GM12891 (cell line): Measurements from ENCODE around the gene SLC9A9.

Experiments used
- DNase-seq: peaks from one replicate; pipeline ENCODE4 v3.0.0; 2011; ENCODE audit warnings: low spot score; ENCODE audit not compliant: insufficient read length
- FAIRE-seq: peaks from 2 replicates; lab custom pipeline; 2011; peaks lifted over from hg19 to GRCh38; lab: Jason Lieb, UNC
- PAX5 ChIP-seq: IDR thresholded peaks from 2 replicates; pipeline ENCODE4 v1.6.1; 2011; ENCODE audit warnings: low read length, moderate library complexity, mild to moderate bottlenecking; ENCODE audit not compliant: insufficient read depth, severe bottlenecking
- POLR2A ChIP-seq: IDR thresholded peaks from 2 replicates; pipeline ENCODE4 v1.6.1; 2011; ENCODE audit warnings: low read depth, low read length, control low read depth
- POLR2AphosphoS5 ChIP-seq: IDR thresholded peaks from 2 replicates; pipeline ENCODE4 v1.6.1; 2011; ENCODE audit warnings: low read depth, low read length, control low read depth
- POU2F2 ChIP-seq: IDR thresholded peaks from 2 replicates; pipeline ENCODE4 v1.6.1; 2011; ENCODE audit warnings: low read depth, mild to moderate bottlenecking, control low read depth, low read length, moderate library complexity
- SPI1 ChIP-seq: IDR thresholded peaks from 2 replicates; pipeline ENCODE4 v1.6.1; 2011; ENCODE audit warnings: low read depth, low read length, control low read depth
- TAF1 ChIP-seq: IDR thresholded peaks from 2 replicates; pipeline ENCODE4 v1.6.1; 2011; ENCODE audit warnings: low read depth, low read length, control low read depth

Gene SLC9A9

DNA sequence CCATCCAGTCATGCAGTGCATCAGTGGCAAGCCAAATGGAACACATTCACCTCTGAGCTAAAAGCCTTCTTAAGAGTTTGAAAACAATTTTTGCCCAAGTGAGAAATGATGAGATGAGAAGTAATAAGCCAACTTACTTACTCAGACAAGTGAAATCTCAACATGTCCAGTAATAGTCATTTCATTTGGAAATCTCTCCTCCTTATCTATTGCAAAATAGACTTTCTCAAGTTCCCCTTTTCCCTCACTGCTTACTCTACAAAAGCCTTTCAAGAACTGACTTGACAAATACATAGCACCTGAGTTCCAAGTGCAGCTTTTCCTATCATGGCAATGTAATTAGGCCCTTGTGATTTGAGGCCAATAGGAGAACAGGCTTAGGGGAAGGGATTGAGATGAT, 282.3 kb downstream of the SLC9A9 start:
- DNase-seq (no peak), FAIRE-seq (no peak)
- TF ChIP-seq SPI1 (no peak), PAX5 (no peak), TAF1 (no peak), POLR2AphosphoS5 (no peak), POU2F2 (no peak), POLR2A (no peak)

DNA sequence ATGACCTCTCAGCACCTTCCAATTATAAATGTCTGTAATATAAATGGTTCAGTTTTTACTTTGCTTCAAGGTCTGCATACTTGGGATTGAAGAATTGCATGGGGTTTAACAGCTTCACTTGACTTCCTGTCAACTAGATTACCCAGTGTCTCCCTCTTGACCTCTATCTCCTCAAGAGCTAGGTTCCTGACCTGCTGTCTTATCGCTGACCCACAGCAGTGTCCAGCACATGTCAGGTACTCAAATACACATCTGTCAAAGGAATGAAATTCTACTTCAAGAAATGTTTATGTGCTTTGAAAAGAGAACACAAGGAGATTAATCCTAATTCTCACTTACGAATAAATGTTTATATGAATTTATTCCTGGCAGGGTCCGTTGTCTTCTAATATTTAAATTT, 284.5 kb downstream of the SLC9A9 start:
- FAIRE-seq = no peak

DNA sequence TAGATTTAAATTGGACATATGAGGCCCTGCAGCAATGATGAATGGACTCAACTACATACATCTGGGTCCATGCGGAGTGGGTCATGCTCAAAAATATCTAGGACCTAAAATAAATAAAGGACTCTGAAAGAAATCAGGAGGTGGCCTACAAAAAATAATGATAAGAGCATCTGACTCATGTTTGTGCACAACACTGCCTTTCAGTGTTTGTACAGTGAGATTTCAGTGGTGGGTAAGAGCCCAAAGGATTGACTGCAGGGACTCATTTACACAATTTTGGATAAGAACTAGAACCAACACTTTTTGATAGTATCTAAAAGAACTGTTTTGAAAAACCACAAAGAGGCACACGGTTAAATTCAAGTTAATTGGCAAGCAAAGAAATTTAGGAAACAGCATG, 285.5 kb downstream of the SLC9A9 start:
- no peak for TF ChIP-seq POLR2AphosphoS5
- no peak for TF ChIP-seq POU2F2
- TF ChIP-seq PAX5 = no peak
- no peak for TF ChIP-seq TAF1
- no peak for TF ChIP-seq POLR2A
- TF ChIP-seq SPI1 = no peak

More for the DNA sequence above, 284.5 kb downstream of the SLC9A9 start:
- no peak for DNase-seq
- no peak for TF ChIP-seq SPI1
- no peak for TF ChIP-seq POU2F2
- no peak for TF ChIP-seq PAX5
- no peak for TF ChIP-seq POLR2A
- no peak for TF ChIP-seq TAF1
- no peak for TF ChIP-seq POLR2AphosphoS5

DNA sequence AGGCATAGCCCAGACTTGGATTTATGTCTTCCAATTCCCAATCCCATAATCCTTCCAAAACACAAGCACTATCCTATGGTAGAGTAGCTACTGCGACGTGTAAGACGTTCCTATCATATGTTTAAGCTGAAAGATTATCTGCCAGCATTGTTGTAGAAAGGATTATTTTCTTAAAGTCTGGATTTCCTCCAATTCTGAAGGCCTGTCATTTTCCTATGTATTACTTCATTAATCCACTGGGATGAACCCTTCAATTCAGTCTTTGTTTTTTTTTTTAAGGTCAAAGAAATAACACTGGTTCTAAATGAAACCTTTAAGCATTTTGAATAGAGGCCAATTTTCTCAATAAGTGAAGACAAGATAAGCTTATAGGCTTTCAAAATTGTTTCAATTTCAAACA, 289.0 kb downstream of the SLC9A9 start:
- TF ChIP-seq TAF1 (no peak), POU2F2 (no peak), PAX5 (no peak), POLR2A (no peak), POLR2AphosphoS5 (no peak), SPI1 (no peak)
- DNase-seq (no peak), FAIRE-seq (no peak)

More for the DNA sequence above, 285.5 kb downstream of the SLC9A9 start:
- DNase-seq (no peak), FAIRE-seq (no peak)

DNA sequence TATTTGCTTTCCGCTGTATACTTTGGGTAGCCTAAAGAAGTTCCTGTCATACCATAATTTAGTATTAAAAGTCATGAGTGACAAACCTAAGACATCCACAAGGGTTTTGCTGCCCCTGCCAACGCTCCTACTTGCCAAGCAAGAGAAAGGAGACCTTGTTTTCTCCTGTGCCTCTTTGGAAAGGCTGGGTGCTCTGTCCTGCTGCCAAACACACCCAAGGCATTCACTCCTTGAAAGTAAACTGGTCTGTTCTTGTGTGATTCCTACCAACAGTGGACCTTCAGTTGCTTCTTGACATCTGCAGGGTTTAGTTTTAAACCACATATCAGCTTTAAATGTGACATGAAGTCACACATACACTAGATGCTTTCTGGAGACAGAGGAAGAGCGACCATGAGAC, 295.4 kb downstream of the SLC9A9 start:
- DNase-seq (no peak), FAIRE-seq (no peak)
- TF ChIP-seq SPI1 (no peak), POLR2AphosphoS5 (no peak), PAX5 (no peak), TAF1 (no peak), POLR2A (no peak), POU2F2 (no peak)

DNA sequence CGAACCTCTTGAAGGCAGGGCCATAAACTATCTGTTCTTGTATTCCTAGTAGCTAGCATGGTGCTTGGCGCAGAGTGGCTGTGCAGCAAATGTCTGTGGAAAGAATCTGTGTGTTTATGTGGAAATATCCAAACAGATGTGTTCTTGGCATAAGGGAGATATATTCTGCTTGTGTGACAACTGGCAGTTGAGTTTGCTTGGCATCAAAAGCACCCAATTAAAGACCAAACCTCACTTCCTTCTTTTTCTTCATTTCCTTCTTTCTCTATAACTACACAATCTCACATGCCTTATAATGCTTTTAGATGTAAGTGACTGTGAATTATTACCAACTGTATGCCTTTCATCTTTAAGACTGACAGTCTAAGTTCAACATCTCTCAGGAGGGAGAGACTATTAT, 296.5 kb downstream of the SLC9A9 start:
- TF ChIP-seq SPI1 (peak; percentile 38; the same call in 1 of the 2 replicates), TAF1 (no peak)
- DNase-seq (no peak), FAIRE-seq (no peak)

DNA sequence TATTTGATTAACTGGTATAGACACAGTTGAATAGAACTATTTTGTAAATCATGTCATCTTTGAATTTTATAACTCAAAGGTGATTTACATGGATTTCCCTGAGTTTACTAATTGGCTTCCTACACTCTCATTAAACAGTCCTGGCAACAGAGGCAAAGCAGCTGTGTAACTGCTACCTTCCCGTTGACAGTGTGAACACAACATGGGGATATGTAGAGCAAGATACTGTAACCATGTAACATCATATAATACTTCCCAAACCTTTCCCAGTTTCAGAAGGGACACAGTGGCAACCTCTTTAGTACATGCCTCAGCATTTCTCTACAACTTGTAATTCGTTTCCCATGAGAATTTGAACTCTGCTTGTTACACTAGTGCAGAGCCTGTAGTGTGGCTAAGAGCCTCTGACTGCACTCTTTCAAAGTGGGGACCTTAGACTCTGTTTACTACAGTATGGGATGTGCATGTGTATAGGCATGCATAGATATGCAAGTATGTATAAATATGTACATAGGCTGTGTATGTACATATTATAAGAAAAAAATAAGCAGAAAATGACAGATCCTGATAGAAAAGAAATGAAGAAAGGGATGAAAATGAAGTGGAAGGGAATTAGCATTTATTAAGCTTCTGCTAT, 299.3 kb downstream of the SLC9A9 start:
- FAIRE-seq = no peak
- no peak for DNase-seq
- no peak for TF ChIP-seq TAF1
- no peak for TF ChIP-seq PAX5
- TF ChIP-seq SPI1 = no peak
- TF ChIP-seq POLR2AphosphoS5 = no peak
- TF ChIP-seq POU2F2 = no peak
- no peak for TF ChIP-seq POLR2A

DNA sequence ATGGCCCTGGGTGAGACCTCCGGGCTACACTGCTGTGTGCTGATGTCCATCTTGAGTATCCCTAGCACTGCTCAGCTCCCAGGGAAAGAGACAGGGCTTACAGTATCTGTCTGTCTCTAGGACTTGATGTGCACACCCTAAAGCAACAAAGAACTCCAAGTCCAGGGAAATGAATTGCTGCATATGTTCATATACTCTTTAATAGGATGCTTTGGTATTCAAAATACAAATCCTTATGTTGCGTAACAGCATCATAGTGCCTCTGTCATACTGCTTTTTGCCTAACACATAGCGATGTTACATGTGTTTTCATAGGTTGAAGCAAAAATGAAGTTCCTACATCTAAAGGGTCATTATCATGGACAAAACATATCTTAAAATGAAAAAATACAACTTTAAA, 299.9 kb downstream of the SLC9A9 start:
- TF ChIP-seq SPI1 (no peak), POU2F2 (no peak), TAF1 (no peak), PAX5 (no peak), POLR2A (no peak), POLR2AphosphoS5 (no peak)
- no peak for FAIRE-seq
- DNase-seq = no peak

DNA sequence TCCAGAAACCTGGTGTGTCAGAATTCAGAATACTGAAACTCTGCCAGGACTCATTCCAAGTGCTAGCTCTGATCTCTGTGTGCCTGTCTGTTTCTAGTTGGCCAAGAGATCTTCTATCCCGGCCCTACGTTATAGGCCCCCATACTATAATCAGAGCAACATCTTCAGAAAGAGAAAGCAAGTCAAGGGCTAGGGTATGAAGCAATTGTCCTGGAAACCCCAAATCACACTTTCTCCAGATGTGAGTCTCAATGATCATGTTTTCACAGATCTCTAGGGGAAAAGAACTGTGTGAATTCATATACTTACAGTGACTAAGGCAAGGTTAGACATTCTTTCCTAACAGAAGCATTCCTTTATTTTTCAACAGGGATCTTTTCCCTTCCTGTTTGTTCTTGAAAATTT, 309.7 kb downstream of the SLC9A9 start:
- no peak for FAIRE-seq
- no peak for DNase-seq
- TF ChIP-seq PAX5 = no peak
- TF ChIP-seq POLR2A = no peak
- no peak for TF ChIP-seq POLR2AphosphoS5
- TF ChIP-seq TAF1 = no peak
- TF ChIP-seq SPI1 = no peak
- TF ChIP-seq POU2F2 = no peak

DNA sequence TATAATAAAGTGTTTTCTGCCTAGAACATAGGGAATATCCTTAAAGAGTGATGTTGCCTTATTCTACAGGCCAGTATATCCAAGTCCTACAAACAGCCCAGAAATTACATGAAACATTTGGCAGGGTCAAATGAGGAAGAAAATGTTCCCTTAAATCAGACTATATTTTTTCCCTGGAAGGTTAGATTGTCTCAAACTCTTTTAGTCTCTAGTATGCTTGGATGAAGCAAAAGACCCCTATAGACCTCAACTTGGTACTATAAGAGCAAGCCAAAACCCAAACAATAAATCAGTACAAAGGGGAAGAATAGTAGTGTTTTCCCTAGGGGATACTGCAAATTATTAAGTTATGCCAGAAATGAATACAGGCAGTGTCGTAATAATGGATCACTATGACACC, 310.2 kb downstream of the SLC9A9 start:
- DNase-seq (no peak), FAIRE-seq (no peak)
- no peak for TF ChIP-seq POLR2AphosphoS5
- TF ChIP-seq PAX5 = no peak
- no peak for TF ChIP-seq TAF1
- no peak for TF ChIP-seq POU2F2
- TF ChIP-seq POLR2A = no peak

DNA sequence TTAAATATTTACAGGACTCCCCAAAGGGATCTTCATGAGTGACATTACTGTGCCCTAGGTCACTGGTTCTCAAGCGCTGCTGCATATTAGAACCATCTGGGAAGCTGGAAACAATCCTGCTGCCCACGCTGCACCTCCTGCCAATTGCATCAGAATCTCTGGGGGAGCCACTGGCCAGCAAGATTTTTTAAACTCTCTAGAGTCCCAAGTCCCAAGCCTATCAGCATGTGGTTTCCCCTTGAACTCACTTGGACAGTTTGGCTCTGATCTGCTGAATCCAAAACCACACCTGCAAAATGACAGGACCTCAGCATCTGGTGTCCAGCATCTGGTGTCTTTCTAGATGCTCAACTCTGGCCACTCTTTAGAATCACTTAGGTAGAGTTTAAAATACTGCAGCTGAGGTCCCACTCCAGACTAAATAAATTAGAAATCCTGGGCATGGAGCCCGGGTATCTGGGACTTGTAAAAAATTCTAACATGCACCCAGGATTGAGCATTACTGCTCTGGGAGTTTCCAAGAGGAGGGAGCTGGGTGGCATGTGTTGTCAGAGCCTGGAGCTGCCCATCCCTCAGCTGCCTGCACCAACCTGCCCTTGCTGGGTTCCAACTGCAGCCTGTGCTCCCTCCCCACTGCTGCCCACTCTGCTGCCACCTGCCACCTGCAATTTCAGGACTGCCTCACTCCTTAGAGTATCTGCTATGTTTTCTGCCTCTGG, 311.3 kb downstream of the SLC9A9 start:
- TF ChIP-seq TAF1 (no peak), POLR2A (no peak), SPI1 (no peak), POU2F2 (no peak), PAX5 (no peak), POLR2AphosphoS5 (no peak)
- FAIRE-seq = peak; percentile 82
- DNase-seq = no peak
